Epithelial cell of proximal tubule (primary cell): ENCODE data around the gene GPSM1. TPM values are rescaled to one million over a fixed set of nuclear protein-coding genes. Genes with fewer than 3 reads are reported as not detected.

Experiments used
- DNase-seq: peaks from one replicate; pipeline ENCODE4 v3.0.0-alpha.2; 2011; ENCODE audit warnings: low read depth
- H3K4me3 ChIP-seq: 2 replicates; pipeline ENCODE4 v1.5.1; 2011; ENCODE audit warnings: low read depth, mild to moderate bottlenecking, low read length
- total RNA-seq: library from RNA; depleted of rRNA; stranded (reverse); fragments of >200 nt; gene quantifications from 2 replicates; pipeline ENCODE4 v1.2.3, GENCODE V29; 2015
- TF ChIP-seq, protein P1 (sequence below): conservative IDR thresholded peaks from 2 replicates; pipeline ENCODE4 v1.5.1; 2012; ENCODE audit warnings: low read depth, mild to moderate bottlenecking, low read length

Gene GPSM1
- total RNA-seq, 1 donor from 2014 or later = 28.2 TPM

GRCh38 chr9:136386018-136386417, 58.7 kb downstream of the GPSM1 start:
- TF ChIP-seq, protein P1, sequence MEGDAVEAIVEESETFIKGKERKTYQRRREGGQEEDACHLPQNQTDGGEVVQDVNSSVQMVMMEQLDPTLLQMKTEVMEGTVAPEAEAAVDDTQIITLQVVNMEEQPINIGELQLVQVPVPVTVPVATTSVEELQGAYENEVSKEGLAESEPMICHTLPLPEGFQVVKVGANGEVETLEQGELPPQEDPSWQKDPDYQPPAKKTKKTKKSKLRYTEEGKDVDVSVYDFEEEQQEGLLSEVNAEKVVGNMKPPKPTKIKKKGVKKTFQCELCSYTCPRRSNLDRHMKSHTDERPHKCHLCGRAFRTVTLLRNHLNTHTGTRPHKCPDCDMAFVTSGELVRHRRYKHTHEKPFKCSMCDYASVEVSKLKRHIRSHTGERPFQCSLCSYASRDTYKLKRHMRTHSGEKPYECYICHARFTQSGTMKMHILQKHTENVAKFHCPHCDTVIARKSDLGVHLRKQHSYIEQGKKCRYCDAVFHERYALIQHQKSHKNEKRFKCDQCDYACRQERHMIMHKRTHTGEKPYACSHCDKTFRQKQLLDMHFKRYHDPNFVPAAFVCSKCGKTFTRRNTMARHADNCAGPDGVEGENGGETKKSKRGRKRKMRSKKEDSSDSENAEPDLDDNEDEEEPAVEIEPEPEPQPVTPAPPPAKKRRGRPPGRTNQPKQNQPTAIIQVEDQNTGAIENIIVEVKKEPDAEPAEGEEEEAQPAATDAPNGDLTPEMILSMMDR = no peak
- DNase-seq = no peak

DNA sequence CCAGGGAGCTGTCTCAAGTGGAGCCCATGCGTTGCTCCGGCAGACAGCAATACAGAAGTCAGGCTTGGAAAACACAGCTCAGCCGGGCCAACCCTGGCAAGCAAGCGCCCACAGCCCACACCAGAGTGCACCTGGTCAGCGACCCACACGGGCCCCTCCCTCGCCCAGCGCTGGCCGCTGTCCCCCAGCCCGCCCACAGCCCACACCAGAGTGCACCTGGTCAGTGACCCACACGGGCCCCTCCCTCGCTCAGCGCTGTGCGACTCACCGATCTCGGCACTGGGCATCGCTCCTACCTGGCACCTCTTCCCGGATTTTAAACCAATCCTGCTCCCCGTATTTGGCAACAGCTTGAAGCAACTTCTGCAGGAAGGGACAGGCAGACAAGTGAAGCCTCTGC, 59.9 kb downstream of the GPSM1 start:
- DNase-seq = no peak
- no peak overlapping the region for H3K4me3 ChIP-seq
- TF ChIP-seq, protein P1 = no peak

More at GRCh38 chr9:136386018-136386417, 58.7 kb downstream of the GPSM1 start:
- H3K4me3 ChIP-seq = no peak overlapping the region

DNA sequence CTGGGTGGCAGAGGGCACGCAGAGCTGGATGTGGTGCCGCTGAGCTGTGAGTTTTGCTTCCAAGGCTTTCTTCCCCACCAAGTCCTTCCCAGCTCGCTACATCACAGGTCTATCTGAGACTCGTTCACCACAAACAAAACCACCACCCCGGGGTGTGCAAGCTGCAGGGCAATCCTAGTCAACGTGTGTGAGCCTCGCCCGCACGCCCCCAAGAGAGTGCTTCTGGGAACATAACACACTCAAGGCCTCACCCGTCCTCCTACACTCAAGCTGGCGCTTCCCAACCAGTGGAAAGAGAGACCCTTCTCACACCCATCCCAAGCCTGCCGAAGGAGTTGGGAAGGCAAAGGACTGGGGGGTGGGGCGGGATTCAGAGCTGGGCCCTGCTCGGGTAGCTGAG, 62.1 kb downstream of the GPSM1 start:
- TF ChIP-seq, protein P1 = no peak

GRCh38 chr9:136391737-136392537, 64.6 kb downstream of the GPSM1 start:
- DNase-seq = no peak
- TF ChIP-seq, protein P1 = no peak
- no peak overlapping the region for H3K4me3 ChIP-seq

More for the DNA sequence above, 62.1 kb downstream of the GPSM1 start:
- H3K4me3 ChIP-seq = no peak overlapping the region
- DNase-seq = no peak

- no peak for DNase-seq
- TF ChIP-seq, protein P1 = no peak
- H3K4me3 ChIP-seq = no peak overlapping the region
These were observed 65.5 kb downstream of the GPSM1 start for GRCh38 chr9:136392538-136393449.

DNA sequence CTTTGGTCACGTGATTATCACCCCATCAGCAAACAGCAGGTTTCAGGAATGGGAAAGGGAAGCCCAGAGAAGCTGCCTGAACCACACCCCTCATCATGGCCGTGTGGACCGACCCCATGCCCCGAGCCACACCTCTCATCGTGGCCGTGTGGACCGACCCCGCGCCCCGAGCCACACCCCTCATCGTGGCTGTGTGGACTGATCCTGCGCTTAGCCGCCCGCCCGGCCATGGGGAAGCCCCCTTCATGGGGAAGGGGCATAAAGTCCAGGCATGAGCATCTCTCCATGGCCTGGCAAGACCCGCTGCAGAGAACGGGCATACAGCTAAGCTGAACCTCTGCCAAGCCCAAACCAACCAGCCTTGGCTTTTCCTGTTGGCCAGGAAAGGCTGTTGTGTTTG, 66.2 kb downstream of the GPSM1 start:
- TF ChIP-seq, protein P1 = no peak

More for the DNA sequence above, 66.2 kb downstream of the GPSM1 start:
- no peak for DNase-seq
- no peak overlapping the region for H3K4me3 ChIP-seq
